ENCODE measurements around the gene APH1B.
"Not testable (repeated sequence)": the region's sequence is repeated elsewhere in the genome, so short reads cannot be mapped to it uniquely, and the experiment has no call there.

APH1B gene

DNA sequence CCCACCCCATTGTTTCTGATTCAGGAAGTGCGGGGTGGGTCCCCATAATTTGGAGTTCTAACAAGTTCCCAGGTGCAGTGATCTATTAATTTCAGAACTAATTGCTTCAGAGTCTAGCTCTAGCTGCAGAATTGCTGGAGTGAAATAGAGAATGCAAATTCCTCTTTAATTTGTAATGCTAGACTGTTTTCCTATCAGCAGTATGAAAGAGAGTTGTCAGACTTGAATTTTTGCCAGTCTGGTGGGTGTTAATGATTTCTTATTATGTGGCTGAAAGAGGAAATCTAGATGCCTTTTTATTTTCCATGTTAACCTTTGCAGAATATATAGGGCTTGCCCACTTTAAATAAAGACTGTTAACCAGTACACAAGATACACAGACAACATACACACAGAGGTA, 23.7 kb downstream of the APH1B start:
- DNase-seq = no peak

DNA sequence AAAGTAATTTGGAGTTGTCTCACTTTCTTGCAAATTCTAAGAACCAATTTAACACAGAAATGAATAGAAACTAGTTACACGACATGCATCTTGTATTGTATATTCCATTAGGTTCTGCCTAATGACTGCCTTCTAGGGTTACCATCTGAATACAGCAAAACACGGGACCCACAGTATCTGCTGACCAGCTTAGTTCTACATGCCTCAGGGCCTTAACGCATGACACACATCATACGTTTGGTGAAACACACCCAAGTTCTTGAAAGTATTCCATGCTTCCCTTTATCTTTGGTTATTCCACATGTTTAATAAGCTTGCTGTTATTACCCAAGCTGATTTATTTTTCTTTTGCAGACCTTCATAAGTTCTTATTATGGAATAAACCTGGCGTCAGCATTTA, 27.9 kb downstream of the APH1B start:
- DNase-seq = no peak

- no peak for DNase-seq
Measured at GRCh38 chr15:63306492-63307073, 29.2 kb downstream of the APH1B start.

DNA sequence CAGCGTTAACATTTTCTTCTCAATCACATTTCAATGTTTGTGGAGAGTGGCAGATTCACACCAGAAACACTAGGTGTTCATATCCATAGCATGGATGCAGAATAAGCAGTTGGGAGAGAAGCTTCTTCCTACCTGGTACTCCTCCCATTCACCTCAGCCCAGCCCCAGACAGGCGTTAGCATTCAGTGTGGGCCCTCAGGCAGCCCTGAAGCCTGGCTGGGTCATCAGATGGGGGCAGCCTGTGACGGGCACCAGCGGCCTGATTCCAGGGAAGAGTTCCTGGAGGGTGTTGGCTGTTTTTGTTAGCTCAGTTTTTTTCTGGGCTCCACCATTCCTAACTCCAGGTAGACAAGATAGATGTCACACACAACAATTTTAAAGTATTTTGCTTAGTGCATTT, 31.1 kb downstream of the APH1B start:
- no peak for DNase-seq

GRCh38 chr15:63308947-63309346, 31.5 kb downstream of the APH1B start:
- DNase-seq = no peak

DNA sequence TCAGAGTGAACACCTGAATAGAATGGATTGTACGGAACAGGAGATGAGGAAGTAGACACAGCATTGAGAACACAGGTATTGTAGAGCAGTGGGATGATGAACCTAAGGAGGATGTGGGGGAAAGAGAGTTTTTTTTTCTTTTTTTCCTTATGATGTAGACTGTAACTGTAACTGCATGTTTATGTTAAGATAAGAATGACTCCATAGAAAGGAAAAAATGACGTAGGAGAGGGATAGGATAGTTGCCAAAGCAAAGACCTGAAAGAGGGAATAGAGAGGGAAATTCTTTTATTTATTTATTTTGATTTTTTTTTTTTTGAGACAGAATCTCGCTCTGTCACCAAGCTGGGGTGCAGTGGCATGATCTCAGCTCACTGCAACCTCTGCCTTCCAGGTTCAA, 33.2 kb downstream of the APH1B start:
- no peak for DNase-seq

GRCh38 chr15:63312286-63312685, 34.9 kb downstream of the APH1B start:
- DNase-seq = no peak

DNA sequence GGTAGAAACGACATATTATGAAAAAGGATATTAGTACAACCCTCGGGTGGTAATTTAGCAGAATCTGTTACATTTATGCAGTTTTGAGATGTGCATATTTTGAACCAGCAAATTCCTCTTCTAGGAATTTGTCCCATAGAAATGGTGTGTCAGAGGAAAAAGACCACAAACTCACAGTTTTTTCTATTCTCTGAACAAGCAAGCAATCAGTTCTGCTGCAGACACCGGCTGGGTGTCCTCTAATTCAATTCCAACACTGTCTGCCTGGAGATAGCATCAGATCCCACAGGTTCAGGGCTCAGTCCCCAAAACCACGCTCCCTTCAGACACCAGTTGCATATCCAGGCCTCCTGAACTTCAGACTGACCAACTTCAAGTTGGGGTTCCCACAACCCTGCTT, 36.4 kb downstream of the APH1B start:
- DNase-seq = no peak

DNA sequence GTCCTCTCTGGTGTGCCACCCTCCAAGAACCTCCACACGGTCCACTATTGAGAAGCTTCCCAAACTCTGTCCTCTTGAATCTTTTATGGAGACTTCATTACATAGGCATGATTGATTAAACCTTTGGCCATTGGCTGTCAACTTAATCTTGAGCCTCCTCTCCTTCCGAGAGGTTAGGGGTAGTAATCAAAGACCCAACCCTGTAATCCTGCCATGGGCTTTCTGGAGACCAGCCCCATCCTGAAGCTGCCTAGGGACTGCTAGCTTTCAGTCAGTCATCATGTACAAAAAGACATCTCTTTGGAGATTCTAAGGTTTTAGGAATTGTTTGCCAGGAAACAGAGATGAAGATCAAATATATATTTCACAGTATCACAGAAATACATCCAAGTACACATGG, 37.0 kb downstream of the APH1B start:
- DNase-seq = no peak

- DNase-seq = no peak
Measured at GRCh38 chr15:63318344-63318743, 40.9 kb downstream of the APH1B start.

GRCh38 chr15:63319065-63319464, 41.7 kb downstream of the APH1B start:
- no peak for DNase-seq

DNA sequence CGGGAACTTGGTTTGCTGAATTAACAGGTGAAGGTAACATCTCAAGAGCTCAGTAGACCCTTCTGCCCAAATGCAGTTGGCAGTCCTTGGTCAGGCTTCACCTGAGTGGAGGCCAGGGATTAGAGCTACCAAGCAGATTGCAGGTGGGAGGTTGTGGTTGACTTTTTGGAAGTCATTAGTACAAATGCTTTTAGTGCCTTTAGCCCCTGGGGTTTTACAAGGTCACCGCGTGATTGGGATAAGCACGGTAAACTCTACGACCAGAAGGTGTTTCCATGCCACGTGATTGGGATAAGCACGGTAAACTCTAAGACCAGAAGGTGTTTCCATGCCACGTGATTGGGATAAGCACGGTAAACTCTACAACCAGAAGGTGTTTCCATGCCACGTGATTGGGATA, 43.0 kb downstream of the APH1B start:
- DNase-seq = not testable (repeated sequence)

GRCh38 chr15:63320981-63321380, 43.6 kb downstream of the APH1B start:
- DNase-seq = not testable (repeated sequence)

DNA sequence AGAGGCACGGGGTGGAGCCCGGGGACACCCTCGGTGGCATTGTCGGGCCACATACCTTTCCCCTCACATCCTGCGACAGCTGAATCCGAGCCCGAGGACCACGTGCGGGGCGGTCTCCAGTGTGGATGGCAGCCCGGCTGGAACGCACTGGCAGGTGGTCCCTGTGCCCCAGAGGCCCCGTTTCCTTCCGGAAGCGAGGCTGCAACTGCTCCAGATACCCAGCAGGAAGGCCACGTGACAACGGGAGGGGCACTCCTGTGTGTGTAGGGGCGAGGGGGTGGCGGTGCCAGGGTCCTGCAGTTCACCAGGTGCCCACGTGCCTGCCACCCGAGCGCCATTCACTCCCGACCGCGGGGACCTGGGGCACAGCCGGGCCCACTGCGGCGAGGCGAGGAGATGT, 44.1 kb downstream of the APH1B start:
- no peak for DNase-seq

DNA sequence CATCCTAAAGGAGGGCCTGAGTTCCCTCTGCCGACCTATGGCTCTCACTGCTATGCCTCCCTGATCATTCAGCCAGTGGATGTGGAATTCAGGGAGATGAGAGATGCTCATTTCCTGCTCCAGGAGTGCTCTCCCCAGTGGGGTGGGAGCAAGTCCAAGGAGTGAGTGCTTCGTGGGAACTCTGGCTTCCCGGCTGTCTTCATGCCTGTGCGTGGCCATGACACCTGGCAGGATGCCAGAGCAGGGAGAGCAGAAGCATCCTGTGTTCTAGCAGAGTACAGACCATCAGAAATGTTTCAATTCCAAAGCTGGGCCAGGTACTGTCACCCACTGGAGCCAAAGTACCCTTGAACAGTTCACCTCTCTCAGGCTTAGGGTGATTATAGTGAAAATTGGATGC, 45.1 kb downstream of the APH1B start:
- no peak for DNase-seq

GRCh38 chr15:63323798-63324563, 46.6 kb downstream of the APH1B start:
- DNase-seq = no peak

GRCh38 chr15:63324770-63325169, 47.4 kb downstream of the APH1B start:
- no peak for DNase-seq

DNA sequence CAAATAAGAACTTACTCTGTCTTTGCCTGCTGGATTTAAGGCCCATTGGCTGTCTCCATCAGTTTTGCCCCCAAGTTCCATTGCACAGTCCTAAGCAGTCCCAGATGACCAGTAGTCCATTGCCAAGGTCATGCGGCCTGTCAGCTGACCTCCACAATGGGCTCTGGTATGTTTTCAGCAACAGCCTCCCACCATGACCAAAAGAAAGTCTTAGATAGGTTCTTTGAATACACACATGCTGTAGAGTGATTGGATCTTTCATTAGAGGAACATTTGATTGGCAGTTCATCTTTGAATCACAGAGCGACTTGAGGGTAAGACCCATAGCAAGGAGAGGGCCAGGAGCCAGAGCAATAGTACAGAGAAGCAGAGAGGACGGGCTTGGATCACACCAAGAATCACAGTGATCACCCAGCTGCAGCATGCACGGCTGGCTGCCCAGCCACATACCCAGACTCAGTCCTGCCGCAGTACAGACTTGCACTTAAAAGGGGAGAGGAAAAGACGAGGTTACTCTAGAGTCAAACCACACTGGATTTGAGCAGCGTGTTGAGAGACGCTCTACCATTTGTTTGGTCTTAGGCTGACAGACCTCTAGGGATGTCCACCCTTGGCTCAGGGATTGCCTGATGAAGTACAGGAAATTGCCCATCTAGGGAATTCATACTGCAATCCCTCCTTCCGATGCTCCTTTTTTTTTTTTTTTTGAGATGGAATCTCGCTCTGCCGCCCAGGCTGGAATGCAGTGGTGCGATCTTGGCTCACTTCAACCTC, 50.4 kb downstream of the APH1B start:
- no peak for DNase-seq

DNA sequence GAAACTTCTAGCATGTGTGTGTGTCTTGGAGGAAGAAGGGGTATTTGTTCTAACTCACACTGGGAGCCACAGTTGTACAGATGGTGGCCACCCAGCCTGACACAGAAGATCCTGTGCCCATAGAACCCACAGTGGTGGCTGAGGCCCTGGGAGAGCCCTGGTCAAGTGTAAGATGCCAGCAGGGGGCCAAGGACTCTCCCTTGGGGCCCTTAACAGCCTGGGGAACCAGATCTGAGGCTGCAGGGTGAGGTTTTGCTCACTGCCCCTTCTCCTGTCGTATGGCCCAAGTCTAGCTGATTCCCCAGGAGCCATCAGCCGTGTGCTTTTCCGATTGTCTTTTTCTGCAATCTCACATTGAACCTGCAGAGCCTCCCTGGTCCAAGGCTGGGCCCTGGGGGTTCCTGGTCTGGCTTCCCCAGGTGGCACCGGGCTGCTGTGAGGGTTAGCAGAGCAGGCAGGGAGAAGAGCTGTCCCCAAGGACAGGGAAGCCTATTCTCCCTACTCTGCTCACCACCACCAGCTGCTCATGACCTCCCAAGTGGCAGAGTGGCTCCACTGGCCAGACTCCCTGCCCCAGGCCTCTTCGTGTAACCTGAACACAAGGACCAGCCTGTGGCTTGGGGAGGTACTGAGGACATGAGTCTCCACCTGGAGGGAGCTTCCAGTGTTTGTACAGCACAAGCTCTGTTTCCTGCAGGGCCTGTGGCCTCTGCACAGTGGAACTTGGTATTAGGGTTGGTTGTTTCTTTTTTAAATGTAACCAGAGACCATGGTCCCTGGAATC, 52.4 kb downstream of the APH1B start:
- DNase-seq = no peak

GRCh38 chr15:63330926-63331325, 53.5 kb downstream of the APH1B start:
- no peak for DNase-seq

DNA sequence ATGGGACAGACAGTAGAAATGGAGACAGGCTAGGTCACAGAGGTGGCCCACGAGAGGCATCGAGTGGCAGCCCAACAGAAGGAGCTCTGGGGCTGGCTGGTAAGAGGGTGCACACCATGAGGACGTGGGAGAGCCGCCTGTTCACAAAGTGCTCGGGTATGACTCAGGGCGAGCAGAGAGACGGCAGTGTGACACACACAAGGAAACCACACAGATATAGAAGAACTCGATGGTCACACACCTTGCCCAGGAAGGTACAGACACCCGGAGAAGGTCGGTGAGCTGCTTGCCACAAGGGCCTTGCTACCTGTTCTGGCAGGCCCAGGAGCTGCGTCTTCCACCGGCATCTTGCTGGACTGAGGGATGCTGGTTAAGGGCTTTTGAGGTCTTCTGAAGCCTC, 54.1 kb downstream of the APH1B start:
- peak in 1 of 2 donors; percentile 8 for DNase-seq

- DNase-seq = no peak
Measured at GRCh38 chr15:63332367-63333124, 55.1 kb downstream of the APH1B start.

GRCh38 chr15:63334821-63335220, 57.4 kb downstream of the APH1B start:
- no peak for DNase-seq

All from stimulated activated CD4-positive, alpha-beta T cell treated with anti-CD3 and anti-CD28 coated beads, Interleukin-2, amount 100 ng/mL, for 24 hours (primary cell).